Smooth muscle cell (in vitro differentiated cells): Measurements from ENCODE around the gene ALOXE3. TPM values are rescaled to one million over a fixed set of nuclear protein-coding genes. Genes with fewer than 3 reads are reported as not detected.
A peak's percentile ranks its signal among the peaks of the same experiment; 100 is the strongest.

Experiments
- DNase-seq: peaks from one replicate; lab custom pipeline; 2025; ENCODE audit not compliant: unreplicated experiment; lab: John Stamatoyannopoulos, UW
- H2AFZ ChIP-seq: fragments of 200-600 bp; sonication (generic); 2 replicates; pipeline ENCODE4 v1.6.0; 2016; ENCODE audit warnings: antibody characterized with exemption, low read depth, mild to moderate bottlenecking
- H3F3A ChIP-seq: fragments of 200-600 bp; sonication (generic); 2 replicates; pipeline ENCODE4 v1.6.0; 2017; ENCODE audit warnings: antibody characterized with exemption, low read depth
- H3K27ac ChIP-seq: fragments of 200-600 bp; sonication (generic); 2 replicates; pipeline ENCODE4 v1.5.1; 2016; ENCODE audit warnings: low read depth, mild to moderate bottlenecking
- H3K27me3 ChIP-seq: fragments of 200-600 bp; sonication (generic); 2 replicates; pipeline ENCODE4 v1.6.1; 2016; ENCODE audit warnings: low read depth, mild to moderate bottlenecking
- H3K36me3 ChIP-seq: fragments of 200-600 bp; sonication (generic); 2 replicates; pipeline ENCODE4 v1.5.1; 2016; ENCODE audit warnings: low read depth
- H3K4me1 ChIP-seq: fragments of 200-600 bp; sonication (generic); 2 replicates; pipeline ENCODE4 v1.5.1; 2016; ENCODE audit warnings: low read depth
- H3K4me2 ChIP-seq: fragments of 200-600 bp; sonication (generic); 2 replicates; pipeline ENCODE4 v1.6.0; 2016; ENCODE audit warnings: mild to moderate bottlenecking
- H3K4me3 ChIP-seq: fragments of 200-600 bp; sonication (generic); 2 replicates; pipeline ENCODE4 v1.5.1; 2016; ENCODE audit warnings: mild to moderate bottlenecking
- H3K79me2 ChIP-seq: fragments of 200-600 bp; sonication (generic); 2 replicates; pipeline ENCODE4 v1.6.0; 2016; ENCODE audit warnings: low read depth, mild to moderate bottlenecking
- H3K9ac ChIP-seq: fragments of 200-600 bp; sonication (generic); 2 replicates; pipeline ENCODE4 v1.6.0; 2016; ENCODE audit warnings: low read depth
- H3K9me3 ChIP-seq: fragments of 200-600 bp; sonication (generic); replicated peaks from 2 replicates; pipeline ENCODE4 v1.5.1; 2016; ENCODE audit warnings: low read depth
- H4K20me1 ChIP-seq: fragments of 200-600 bp; sonication (generic); 2 replicates; pipeline ENCODE4 v1.6.0; 2016; ENCODE audit warnings: low read depth
- CTCF ChIP-seq: fragments of 200-600 bp; sonication (generic); IDR thresholded peaks from 2 replicates; pipeline ENCODE4 v1.5.1; 2017; ENCODE audit warnings: borderline replicate concordance, mild to moderate bottlenecking, antibody characterized with exemption; ENCODE audit not compliant: insufficient read depth, poor library complexity, severe bottlenecking
- WGBS: methylation state at CpG from one replicate; pipeline ENCODE4 v1.1.7; 2016; ENCODE audit warnings: low lambda C conversion rate; 5-methylcytosine and 5-hydroxymethylcytosine counted together
- polyA plus RNA-seq: library from polyadenylated mRNA; unstranded; fragments of >200 nt; fragmentation: Nextera tagmentation; extraction: Ambion mirVana; gene quantifications from 2 replicates; pipeline ENCODE4 v1.2.1, GENCODE V29; 2016
- total RNA-seq: library from RNA; depleted of rRNA; stranded (reverse); fragments of >200 nt; gene quantifications from 2 replicates; pipeline ENCODE4 v1.2.3, GENCODE V29; 2014

Gene ALOXE3
- total and polyA plus RNA-seq, 2 experiments from 2014 or later: 0.25 to 1.7 TPM

- Histone ChIP-seq H3F3A (peaks cover 21% of the 10 kb centered on the region), H3K79me2 (no peaks in the 10 kb centered on the region), H3K4me3 (no peak overlapping the region), H3K27ac (no peak overlapping the region), H3K27me3 (no peaks in the 10 kb centered on the region), H3K36me3 (no peaks in the 10 kb centered on the region), H2AFZ (no peak overlapping the region), H3K4me2 (no peak overlapping the region), H3K9ac (no peak overlapping the region), H4K20me1 (peaks cover 48% of the 10 kb centered on the region), H3K9me3 (no peaks in the 10 kb centered on the region), H3K4me1 (no peaks in the 10 kb centered on the region)
- WGBS: 98% methylated on average over 7 of the region's 7 CpGs
- TF ChIP-seq CTCF: no peak
- no peak for DNase-seq
Observed at GRCh38 chr17:8141045-8141444, 22.7 kb upstream of the ALOXE3 start.

GRCh38 chr17:8140065-8141029 lies 22.0 kb upstream of the ALOXE3 start:
- Histone ChIP-seq H3K4me2 (no peak overlapping the region), H3K9ac (no peak overlapping the region), H3F3A (peaks cover 21% of the 10 kb centered on the region), H3K27me3 (no peaks in the 10 kb centered on the region), H2AFZ (no peak overlapping the region), H3K79me2 (no peaks in the 10 kb centered on the region), H3K36me3 (no peaks in the 10 kb centered on the region), H3K9me3 (no peaks in the 10 kb centered on the region), H3K4me1 (no peaks in the 10 kb centered on the region), H4K20me1 (peaks cover 41% of the 10 kb centered on the region), H3K4me3 (no peak overlapping the region), H3K27ac (no peak overlapping the region)
- no peak for DNase-seq
- no peak for TF ChIP-seq CTCF
- 91% methylated on average over 18 of the region's 18 CpGs for WGBS

- Histone ChIP-seq H3K4me2 (peak overlapping the region; percentile 85), H3K27ac (peak overlapping the region; percentile 74), H3K9ac (peak overlapping the region; percentile 23), H3K4me3 (peak overlapping the region; percentile 54), H3K9me3 (no peaks in the 10 kb centered on the region), H3K27me3 (no peaks in the 10 kb centered on the region), H4K20me1 (peaks cover 28% of the 10 kb centered on the region), H2AFZ (no peak overlapping the region), H3K4me1 (no peaks in the 10 kb centered on the region), H3K79me2 (no peaks in the 10 kb centered on the region), H3K36me3 (no peaks in the 10 kb centered on the region), H3F3A (peaks cover 21% of the 10 kb centered on the region)
- peak; percentile 86 for DNase-seq
- TF ChIP-seq CTCF: peak; percentile 78
- WGBS: 1% methylated on average over 46 of the region's 46 CpGs
Observed at GRCh38 chr17:8138672-8139371, 20.5 kb upstream of the ALOXE3 start.
